ENCODE measurements around the gene CBFA2T2.
A peak's percentile ranks its signal among the peaks of the same experiment; 100 is the strongest.

CBFA2T2 gene

GRCh38 chr20:33679758-33680485 lies 190.0 kb downstream of the CBFA2T2 start:
- DNase-seq, result peak; percentile 68
- CTCF ChIA-PET, result interaction anchor here (1.2 to 5.2 kb wide), 3 partner anchors 10 to 52 kb away, joined by 4 to 43 read pairs (median 7); partner anchors contain the start of genes ACTL10 and ZNF341

GRCh38 chr20:33680686-33681085 lies 190.8 kb downstream of the CBFA2T2 start:
- DNase-seq, result no peak
- CTCF ChIA-PET, result interaction anchor here (1.0 to 5.2 kb wide), 3 partner anchors 10 to 50 kb away, joined by 3 to 43 read pairs (median 3); partner anchors contain the start of gene ACTL10
- Mint-ChIP-seq H3K27ac (peak overlapping the region; percentile 95), H3K27me3 (no peaks in the 10 kb centered on the region), H3K4me3 (no peak overlapping the region), H3K4me1 (peaks cover 88% of the 10 kb centered on the region), H3K9me3 (no peaks in the 10 kb centered on the region), H3K36me3 (peaks cover 63% of the 10 kb centered on the region)

More at GRCh38 chr20:33679758-33680485, 190.0 kb downstream of the CBFA2T2 start:
- Mint-ChIP-seq H3K4me3 (peak overlapping the region; percentile 47), H3K36me3 (peaks cover 66% of the 10 kb centered on the region), H3K9me3 (no peaks in the 10 kb centered on the region), H3K27ac (peak overlapping the region; percentile 95), H3K27me3 (no peaks in the 10 kb centered on the region), H3K4me1 (peaks cover 90% of the 10 kb centered on the region)

- Mint-ChIP-seq H3K9me3 (no peaks in the 10 kb centered on the region), H3K36me3 (peaks cover 57% of the 10 kb centered on the region), H3K4me1 (peaks cover 82% of the 10 kb centered on the region), H3K27ac (peak overlapping the region; percentile 95), H3K4me3 (peak overlapping the region; percentile 19), H3K27me3 (no peaks in the 10 kb centered on the region)
- DNase-seq, result no peak
- CTCF ChIA-PET, result interaction anchor here (1.0 to 5.2 kb wide), 3 partner anchors 10 to 50 kb away, joined by 3 to 43 read pairs (median 3); partner anchors contain the start of gene ACTL10
These were observed 191.4 kb downstream of the CBFA2T2 start for GRCh38 chr20:33681288-33681687.

GRCh38 chr20:33681728-33682353 lies 191.9 kb downstream of the CBFA2T2 start:
- H3K27me3 Mint-ChIP-seq, result no peaks in the 10 kb centered on the region
- peak; percentile 36 for DNase-seq
- H3K36me3 Mint-ChIP-seq, result peaks cover 52% of the 10 kb centered on the region
- peak overlapping the region; percentile 19 for H3K4me3 Mint-ChIP-seq
- CTCF ChIA-PET, result interaction anchor here (1.0 to 5.2 kb wide), 3 partner anchors 11 to 49 kb away, joined by 3 to 43 read pairs (median 3); partner anchors contain the start of gene ACTL10
- H3K9me3 Mint-ChIP-seq, result no peaks in the 10 kb centered on the region
- H3K4me1 Mint-ChIP-seq, result peaks cover 83% of the 10 kb centered on the region
- peak overlapping the region; percentile 95 for H3K27ac Mint-ChIP-seq

- Mint-ChIP-seq H3K4me3 (peak overlapping the region; percentile 89), H3K36me3 (peaks cover 29% of the 10 kb centered on the region), H3K4me1 (peaks cover 87% of the 10 kb centered on the region), H3K9me3 (no peaks in the 10 kb centered on the region), H3K27ac (peak overlapping the region; percentile 94), H3K27me3 (no peaks in the 10 kb centered on the region)
- no peak for DNase-seq
- CTCF ChIA-PET, result interaction anchor here (0.8 to 1.5 kb wide), 4 partner anchors 12 to 135 kb away, joined by 3 read pairs; partner anchors contain the start of genes ACTL10 and PXMP4
These were observed 194.8 kb downstream of the CBFA2T2 start for GRCh38 chr20:33684533-33685327.

- H3K27ac Mint-ChIP-seq, result peak overlapping the region; percentile 94
These were observed 195.6 kb downstream of the CBFA2T2 start for GRCh38 chr20:33685328-33686099.

GRCh38 chr20:33686100-33686983 lies 196.4 kb downstream of the CBFA2T2 start, which contains the start of gene E2F1:
Gene E2F1, minus strand, starts transcription at chr20:33686385. Its CDS starts 121 bp downstream, at chr20:33686264.
- Mint-ChIP-seq H3K36me3 (peaks cover 20% of the 10 kb centered on the region), H3K27me3 (no peaks in the 10 kb centered on the region), H3K4me3 (peak within 1 kb of the TSS; percentile 89), H3K4me1 (peaks cover 87% of the 10 kb centered on the region), H3K27ac (peak within 1 kb of the TSS; percentile 94), H3K9me3 (no peaks in the 10 kb centered on the region)
- CTCF ChIA-PET, result interaction anchor here (1.0 to 1.3 kb wide), 2 partner anchors 20 to 22 kb away, joined by 3 read pairs; partner anchors contain the start of gene ACTL10
- DNase-seq, result peak; percentile 96

More at GRCh38 chr20:33685328-33686099, 195.6 kb downstream of the CBFA2T2 start:
- Mint-ChIP-seq H3K4me1 (peaks cover 87% of the 10 kb centered on the region), H3K9me3 (no peaks in the 10 kb centered on the region), H3K36me3 (peaks cover 27% of the 10 kb centered on the region), H3K27me3 (no peaks in the 10 kb centered on the region), H3K4me3 (peak overlapping the region; percentile 89)
- peak; percentile 79 for DNase-seq
- CTCF ChIA-PET, result interaction anchor here (1.0 to 1.5 kb wide), 3 partner anchors 13 to 34 kb away, joined by 3 read pairs; partner anchors contain the start of genes ACTL10 and PXMP4

GRCh38 chr20:33686984-33687366 lies 197.1 kb downstream of the CBFA2T2 start:
- CTCF ChIA-PET, result interaction anchor here (0.7 to 1.3 kb wide), 2 partner anchors 12 to 22 kb away, joined by 3 read pairs; no protein-coding TSS in a partner anchor
- no peaks in the 10 kb centered on the region for H3K9me3 Mint-ChIP-seq
- peaks cover 15% of the 10 kb centered on the region for H3K36me3 Mint-ChIP-seq
- H3K27ac Mint-ChIP-seq, result peak overlapping the region; percentile 73
- H3K4me3 Mint-ChIP-seq, result peak overlapping the region; percentile 64
- H3K27me3 Mint-ChIP-seq, result no peaks in the 10 kb centered on the region
- DNase-seq, result no peak
- peaks cover 85% of the 10 kb centered on the region for H3K4me1 Mint-ChIP-seq

GRCh38 chr20:33687370-33687915 lies 197.5 kb downstream of the CBFA2T2 start:
- no peaks in the 10 kb centered on the region for H3K9me3 Mint-ChIP-seq
- H3K27me3 Mint-ChIP-seq, result no peaks in the 10 kb centered on the region
- peaks cover 83% of the 10 kb centered on the region for H3K4me1 Mint-ChIP-seq
- no peak for DNase-seq
- H3K4me3 Mint-ChIP-seq, result no peak overlapping the region
- CTCF ChIA-PET, result interaction anchor here (0.7 to 1.3 kb wide), 2 partner anchors 12 to 23 kb away, joined by 3 read pairs; no protein-coding TSS in a partner anchor
- peak overlapping the region; percentile 73 for H3K27ac Mint-ChIP-seq
- H3K36me3 Mint-ChIP-seq, result peaks cover 11% of the 10 kb centered on the region

- H3K4me1 Mint-ChIP-seq, result peaks cover 75% of the 10 kb centered on the region
- no peaks in the 10 kb centered on the region for H3K27me3 Mint-ChIP-seq
- no peak overlapping the region for H3K4me3 Mint-ChIP-seq
- H3K9me3 Mint-ChIP-seq, result no peaks in the 10 kb centered on the region
- DNase-seq, result no peak
- H3K36me3 Mint-ChIP-seq, result peaks cover 6% of the 10 kb centered on the region
- CTCF ChIA-PET, result interaction anchor here (1.3 kb wide), 1 partner anchor 24 kb away, joined by 3 read pairs; no protein-coding TSS in a partner anchor
- peak overlapping the region; percentile 95 for H3K27ac Mint-ChIP-seq
These were observed 198.4 kb downstream of the CBFA2T2 start for GRCh38 chr20:33687993-33688937.

- H3K4me1 Mint-ChIP-seq, result peaks cover 72% of the 10 kb centered on the region
- no peaks in the 10 kb centered on the region for H3K9me3 Mint-ChIP-seq
- H3K4me3 Mint-ChIP-seq, result no peak overlapping the region
- DNase-seq, result no peak
- H3K27me3 Mint-ChIP-seq, result no peaks in the 10 kb centered on the region
- CTCF ChIA-PET, result interaction anchor here (2.0 kb wide), 1 partner anchor 21 kb away, joined by 6 read pairs; no protein-coding TSS in a partner anchor
- H3K27ac Mint-ChIP-seq, result peak overlapping the region; percentile 95
- peaks cover 6% of the 10 kb centered on the region for H3K36me3 Mint-ChIP-seq
These were observed 199.1 kb downstream of the CBFA2T2 start for GRCh38 chr20:33688938-33689424.

All from activated naive CD4-positive, alpha-beta T cell treated with anti-CD3 and anti-CD28 coated beads, Interleukin-2, amount 10 ng/mL, durations not matched to agents 7 days and 5 days (primary cell).